Thyroid gland (tissue), 4 donors: ENCODE results near the gene CFDP1.

ENCODE experiments used
- POLR2A ChIP-seq, 2 donors: fragments of 450-650 bp; IDR thresholded peaks; one replicate each; pipeline ENCODE4 v1.6.1; 2017; ENCODE audit warnings: antibody characterized with exemption in 2 of 2, mild to moderate bottlenecking in 2 of 2, moderate library complexity in 1 of 2
- TF ChIP-seq, protein P1 (sequence below), 6 experiments: fragments of 200-600 bp in 3 of 6; fragments of 450-650 bp in 3 of 6; sonication (generic) in 3 of 6; IDR thresholded peaks; one replicate each; pipeline ENCODE4 v1.5.1; 2016 to 2019; ENCODE audit warnings: antibody characterized with exemption in 6 of 6, mild to moderate bottlenecking in 2 of 6, inconsistent platforms in 1 of 6, moderate library complexity in 1 of 6

DNA sequence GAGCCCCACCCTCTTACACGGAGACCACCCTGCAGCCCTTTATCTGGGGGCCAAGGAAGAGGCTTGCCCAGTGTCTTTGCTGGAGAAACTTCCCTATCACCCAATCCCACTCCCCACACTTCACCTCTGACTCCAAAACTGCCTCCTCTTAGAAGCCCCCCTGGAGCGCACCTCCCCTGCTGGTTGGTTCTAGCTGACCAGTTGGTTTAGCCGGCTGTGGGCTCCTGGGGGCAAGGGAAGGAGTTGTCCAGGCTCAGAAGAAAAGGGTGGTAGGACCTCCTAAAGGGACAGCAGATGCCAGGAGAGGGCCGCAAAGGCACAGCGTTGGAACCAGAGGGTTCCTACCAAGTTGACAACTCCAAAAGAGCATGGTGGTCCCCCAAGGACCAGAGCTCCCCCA is 183.9 kb downstream of the CFDP1 start:
- TF ChIP-seq, protein P1, sequence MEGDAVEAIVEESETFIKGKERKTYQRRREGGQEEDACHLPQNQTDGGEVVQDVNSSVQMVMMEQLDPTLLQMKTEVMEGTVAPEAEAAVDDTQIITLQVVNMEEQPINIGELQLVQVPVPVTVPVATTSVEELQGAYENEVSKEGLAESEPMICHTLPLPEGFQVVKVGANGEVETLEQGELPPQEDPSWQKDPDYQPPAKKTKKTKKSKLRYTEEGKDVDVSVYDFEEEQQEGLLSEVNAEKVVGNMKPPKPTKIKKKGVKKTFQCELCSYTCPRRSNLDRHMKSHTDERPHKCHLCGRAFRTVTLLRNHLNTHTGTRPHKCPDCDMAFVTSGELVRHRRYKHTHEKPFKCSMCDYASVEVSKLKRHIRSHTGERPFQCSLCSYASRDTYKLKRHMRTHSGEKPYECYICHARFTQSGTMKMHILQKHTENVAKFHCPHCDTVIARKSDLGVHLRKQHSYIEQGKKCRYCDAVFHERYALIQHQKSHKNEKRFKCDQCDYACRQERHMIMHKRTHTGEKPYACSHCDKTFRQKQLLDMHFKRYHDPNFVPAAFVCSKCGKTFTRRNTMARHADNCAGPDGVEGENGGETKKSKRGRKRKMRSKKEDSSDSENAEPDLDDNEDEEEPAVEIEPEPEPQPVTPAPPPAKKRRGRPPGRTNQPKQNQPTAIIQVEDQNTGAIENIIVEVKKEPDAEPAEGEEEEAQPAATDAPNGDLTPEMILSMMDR (IDR thresholded peaks at IDR 0.05): no peak
- no peak for TF ChIP-seq POLR2A (IDR thresholded peaks at IDR 0.05)
